Nephron progenitor cell (in vitro differentiated cells): ENCODE data around the gene UNC13C.

Source experiments
- DNase-seq: peaks from one replicate; pipeline ENCODE4 v3.0.0; 2021
- H3K27ac Mint-ChIP-seq: 2 replicates; pipeline ENCODE4 v1.8.0; 2021; ENCODE audit warnings: mild to moderate bottlenecking, moderate library complexity, mixed read lengths
- H3K27me3 Mint-ChIP-seq: 2 replicates; pipeline ENCODE4 v1.8.0; 2021; ENCODE audit warnings: mild to moderate bottlenecking, low read depth, mixed read lengths; ENCODE audit not compliant: poor library complexity
- H3K36me3 Mint-ChIP-seq: 2 replicates; pipeline ENCODE4 v1.8.0; 2021; ENCODE audit warnings: low read depth, mixed read lengths
- H3K4me1 Mint-ChIP-seq: 2 replicates; pipeline ENCODE4 v1.8.0; 2021; ENCODE audit warnings: mixed read lengths
- H3K4me3 Mint-ChIP-seq: 2 replicates; pipeline ENCODE4 v1.8.0; 2021; ENCODE audit warnings: mild to moderate bottlenecking, moderate library complexity, mixed read lengths
- H3K9me3 Mint-ChIP-seq: 2 replicates; pipeline ENCODE4 v1.8.0; 2021; ENCODE audit warnings: mild to moderate bottlenecking, moderate library complexity, mixed read lengths
- TF ChIP-seq, protein P1 (sequence below): fragments of 200-600 bp; sonication (generic); IDR thresholded peaks from 2 replicates; pipeline ENCODE4 v1.5.0; 2021; ENCODE audit warnings: antibody characterized with exemption

Gene UNC13C

DNA sequence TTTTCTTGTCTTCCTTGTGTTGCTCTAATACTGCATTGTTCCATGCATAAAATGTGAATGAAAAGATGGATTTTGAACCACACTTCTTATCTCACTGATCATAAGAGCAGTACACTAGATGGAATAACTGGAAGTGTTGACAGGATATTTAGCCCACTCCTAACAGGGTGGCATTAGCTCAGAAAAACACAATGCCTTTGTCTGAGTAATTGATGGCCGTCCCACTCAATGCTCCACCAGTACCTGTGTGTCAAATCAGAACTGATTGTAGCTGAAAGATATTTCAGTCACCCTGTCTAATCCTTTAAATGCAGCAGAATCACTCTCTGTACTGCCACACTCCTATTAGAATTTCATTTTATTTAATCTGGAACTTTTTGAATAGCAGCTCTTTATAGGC lies 526.5 kb downstream of the UNC13C start:
- TF ChIP-seq, protein P1, sequence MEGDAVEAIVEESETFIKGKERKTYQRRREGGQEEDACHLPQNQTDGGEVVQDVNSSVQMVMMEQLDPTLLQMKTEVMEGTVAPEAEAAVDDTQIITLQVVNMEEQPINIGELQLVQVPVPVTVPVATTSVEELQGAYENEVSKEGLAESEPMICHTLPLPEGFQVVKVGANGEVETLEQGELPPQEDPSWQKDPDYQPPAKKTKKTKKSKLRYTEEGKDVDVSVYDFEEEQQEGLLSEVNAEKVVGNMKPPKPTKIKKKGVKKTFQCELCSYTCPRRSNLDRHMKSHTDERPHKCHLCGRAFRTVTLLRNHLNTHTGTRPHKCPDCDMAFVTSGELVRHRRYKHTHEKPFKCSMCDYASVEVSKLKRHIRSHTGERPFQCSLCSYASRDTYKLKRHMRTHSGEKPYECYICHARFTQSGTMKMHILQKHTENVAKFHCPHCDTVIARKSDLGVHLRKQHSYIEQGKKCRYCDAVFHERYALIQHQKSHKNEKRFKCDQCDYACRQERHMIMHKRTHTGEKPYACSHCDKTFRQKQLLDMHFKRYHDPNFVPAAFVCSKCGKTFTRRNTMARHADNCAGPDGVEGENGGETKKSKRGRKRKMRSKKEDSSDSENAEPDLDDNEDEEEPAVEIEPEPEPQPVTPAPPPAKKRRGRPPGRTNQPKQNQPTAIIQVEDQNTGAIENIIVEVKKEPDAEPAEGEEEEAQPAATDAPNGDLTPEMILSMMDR, result no peak
- Mint-ChIP-seq H3K36me3 (no peaks in the 10 kb centered on the region), H3K9me3 (no peaks in the 10 kb centered on the region), H3K27me3 (no peaks in the 10 kb centered on the region), H3K27ac (no peak overlapping the region), H3K4me3 (no peak overlapping the region), H3K4me1 (no peaks in the 10 kb centered on the region)
- DNase-seq, result no peak

DNA sequence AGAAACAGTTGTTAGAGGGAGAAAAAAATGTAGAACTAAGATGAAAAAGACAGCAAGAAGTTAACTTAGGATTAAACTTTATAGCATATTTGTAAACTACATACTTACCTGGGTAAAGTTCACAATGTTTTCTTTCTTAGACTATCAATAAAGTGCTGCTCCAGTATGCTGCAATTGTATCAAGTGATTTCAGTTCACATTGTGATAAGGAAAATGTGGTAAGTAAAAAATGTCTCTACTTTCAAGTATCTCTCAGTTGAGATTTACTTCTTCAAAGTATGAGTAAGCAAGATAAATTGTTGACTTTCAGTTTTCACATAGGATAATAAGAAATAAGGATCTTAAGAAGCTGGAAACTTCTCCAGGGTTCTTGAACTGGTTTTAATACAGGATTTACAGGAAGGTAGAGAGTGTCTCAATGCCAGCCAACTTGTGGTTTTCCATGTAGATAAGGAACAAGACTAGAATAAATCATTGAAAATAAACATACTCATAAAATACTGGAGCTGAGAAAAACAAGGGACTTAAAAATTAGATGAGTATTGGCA lies 528.8 kb downstream of the UNC13C start:
- DNase-seq, result no peak
- Mint-ChIP-seq H3K4me3 (no peak overlapping the region), H3K27ac (no peak overlapping the region), H3K27me3 (no peaks in the 10 kb centered on the region), H3K4me1 (no peaks in the 10 kb centered on the region), H3K9me3 (no peaks in the 10 kb centered on the region), H3K36me3 (no peaks in the 10 kb centered on the region)
- TF ChIP-seq, protein P1, result no peak

DNA sequence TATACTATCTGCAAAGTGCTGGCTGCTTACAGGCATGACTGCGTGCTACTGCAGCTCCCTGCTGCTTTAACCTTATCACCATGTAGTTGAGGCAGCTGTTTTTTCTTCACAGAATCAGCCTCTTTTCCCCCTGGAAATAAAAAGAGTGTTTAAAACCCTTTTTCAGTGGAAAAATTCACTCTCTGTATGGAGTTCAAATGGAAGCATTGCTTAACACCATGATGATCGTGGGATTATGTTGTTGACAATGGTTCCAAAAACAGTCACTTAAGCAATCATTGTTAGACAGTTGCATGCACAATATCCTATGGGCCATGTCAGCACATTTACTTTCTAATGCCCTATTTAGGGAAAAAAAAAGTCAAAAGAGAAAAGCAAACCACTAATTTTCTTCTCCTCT lies 536.4 kb downstream of the UNC13C start:
- peaks cover 11% of the 10 kb centered on the region for H3K4me1 Mint-ChIP-seq
- H3K4me3 Mint-ChIP-seq, result no peak overlapping the region
- TF ChIP-seq, protein P1, result no peak
- H3K36me3 Mint-ChIP-seq, result no peaks in the 10 kb centered on the region
- no peaks in the 10 kb centered on the region for H3K9me3 Mint-ChIP-seq
- H3K27ac Mint-ChIP-seq, result no peak overlapping the region
- peaks cover 5% of the 10 kb centered on the region for H3K27me3 Mint-ChIP-seq
- no peak for DNase-seq

DNA sequence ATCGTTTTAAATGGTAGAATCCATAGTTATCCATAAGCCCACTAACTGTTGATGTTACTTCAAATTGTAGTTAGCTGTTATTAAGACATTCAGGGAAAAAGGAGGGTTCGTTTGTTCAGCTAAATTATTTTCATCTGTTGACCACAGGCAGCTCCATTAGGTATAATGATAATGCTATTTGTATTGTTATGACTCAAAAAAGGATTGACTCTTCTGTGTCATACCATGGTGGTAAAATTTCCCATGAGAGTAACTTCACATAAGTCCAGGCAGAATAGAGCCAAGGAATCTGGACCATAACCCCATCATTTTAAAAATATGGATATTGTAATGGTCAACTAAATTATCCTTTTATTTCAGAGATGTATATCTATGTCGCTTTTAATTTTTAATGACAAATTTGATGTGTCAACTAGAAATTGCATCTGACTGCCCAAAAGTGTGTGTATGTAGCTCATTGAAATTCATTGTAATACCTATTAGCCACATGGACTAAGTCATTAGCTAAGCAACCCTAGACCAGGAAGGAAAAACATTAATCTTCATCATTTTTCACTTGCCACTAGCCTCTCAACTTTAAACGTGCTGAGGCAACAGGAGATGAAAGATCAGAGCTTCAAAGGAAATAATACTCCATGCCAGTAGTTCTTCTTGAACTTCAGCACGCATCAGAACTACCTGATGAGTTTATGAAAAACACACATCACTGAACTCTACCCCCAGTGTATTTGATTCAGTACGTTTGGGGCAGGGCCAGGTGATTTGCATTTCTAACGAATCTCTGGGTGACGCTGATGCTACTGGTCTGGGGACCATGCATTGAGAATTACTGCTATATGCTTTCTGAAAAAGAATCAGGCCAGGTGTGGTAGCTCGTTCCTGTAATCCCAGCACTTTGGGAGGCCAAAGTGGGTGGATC lies 537.7 kb downstream of the UNC13C start:
- H3K27me3 Mint-ChIP-seq, result peaks cover 7% of the 10 kb centered on the region
- H3K36me3 Mint-ChIP-seq, result no peaks in the 10 kb centered on the region
- H3K9me3 Mint-ChIP-seq, result no peaks in the 10 kb centered on the region
- no peak overlapping the region for H3K27ac Mint-ChIP-seq
- DNase-seq, result no peak
- H3K4me3 Mint-ChIP-seq, result no peak overlapping the region
- H3K4me1 Mint-ChIP-seq, result peaks cover 18% of the 10 kb centered on the region
- TF ChIP-seq, protein P1, result no peak

DNA sequence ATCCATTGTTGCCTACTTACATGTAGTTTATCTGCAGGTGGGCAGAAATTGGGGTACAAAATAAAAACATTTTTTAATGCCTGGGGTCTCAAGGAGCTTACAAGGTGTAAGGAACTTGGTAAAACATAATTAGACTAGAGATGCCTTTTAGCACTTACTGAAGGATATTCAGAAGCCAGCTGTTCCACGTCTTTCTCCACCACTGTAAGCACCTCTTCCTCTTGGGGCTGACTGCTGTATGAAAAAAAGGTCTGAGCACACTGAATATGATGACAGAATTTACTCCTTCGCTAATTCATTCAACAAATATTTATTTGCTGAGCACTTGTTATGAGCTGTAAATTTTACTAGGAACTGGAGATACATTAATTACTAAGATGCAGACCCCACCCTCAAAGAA lies 539.1 kb downstream of the UNC13C start:
- Mint-ChIP-seq H3K9me3 (no peaks in the 10 kb centered on the region), H3K27me3 (peaks cover 7% of the 10 kb centered on the region), H3K36me3 (no peaks in the 10 kb centered on the region), H3K4me3 (no peak overlapping the region), H3K27ac (no peak overlapping the region), H3K4me1 (peaks cover 18% of the 10 kb centered on the region)
- no peak for DNase-seq
- TF ChIP-seq, protein P1, result no peak
